ENCODE measurements around the gene CHIC2.
"Not testable (repeated sequence)": the region's sequence is repeated elsewhere in the genome, so short reads cannot be mapped to it uniquely, and the experiment has no call there.

CHIC2 gene

GRCh38 chr4:54056360-54056759 lies 8.0 kb downstream of the CHIC2 start:
- no peak for DNase-seq

GRCh38 chr4:54055494-54055893 lies 8.9 kb downstream of the CHIC2 start:
- no peak for DNase-seq

DNA sequence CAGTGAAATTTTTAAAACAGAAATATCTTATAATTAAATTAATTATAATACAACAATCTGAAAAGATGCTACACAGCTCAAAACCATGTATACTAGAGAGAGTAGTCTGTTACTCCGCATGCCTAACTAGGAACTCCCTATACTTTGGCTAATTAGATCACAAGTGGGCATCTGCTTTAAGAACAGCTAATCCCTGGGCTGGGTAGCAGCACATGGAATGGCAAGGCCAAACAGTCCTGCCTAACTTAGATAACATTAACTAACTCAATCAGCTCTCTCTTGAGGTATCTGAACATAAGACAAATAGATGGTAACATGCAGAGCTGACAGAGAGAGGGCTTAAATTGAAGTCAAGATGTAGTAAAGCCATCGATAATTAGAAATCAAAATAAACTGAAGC lies 9.9 kb downstream of the CHIC2 start:
- no peak for DNase-seq

- DNase-seq: not testable (repeated sequence)
Measured at GRCh38 chr4:54053322-54053721, 11.1 kb downstream of the CHIC2 start.

GRCh38 chr4:54050214-54050904 lies 14.0 kb downstream of the CHIC2 start:
- DNase-seq: no peak

DNA sequence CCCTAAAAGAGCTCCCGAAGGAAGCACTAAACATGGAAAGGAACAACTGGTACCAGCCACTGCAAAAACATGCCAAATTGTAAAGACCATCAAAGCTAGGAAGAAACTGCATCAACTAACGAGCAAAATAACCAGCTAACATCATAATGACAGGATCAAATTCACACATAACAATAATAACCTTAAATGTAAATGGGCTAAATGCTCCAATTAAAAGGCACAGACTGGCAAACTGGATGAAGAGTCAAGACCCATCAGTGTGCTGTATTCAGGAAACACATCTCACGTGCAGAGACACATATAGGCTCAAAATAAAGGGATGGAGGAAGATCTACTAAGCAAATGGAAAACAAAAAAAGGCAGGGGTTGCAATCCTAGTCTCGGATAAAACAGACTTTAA lies 20.8 kb downstream of the CHIC2 start:
- not testable (repeated sequence) for DNase-seq

GRCh38 chr4:54041933-54042332 lies 22.5 kb downstream of the CHIC2 start:
- no peak for DNase-seq

- DNase-seq: no peak
Measured at GRCh38 chr4:54041100-54041499, 23.3 kb downstream of the CHIC2 start.

DNA sequence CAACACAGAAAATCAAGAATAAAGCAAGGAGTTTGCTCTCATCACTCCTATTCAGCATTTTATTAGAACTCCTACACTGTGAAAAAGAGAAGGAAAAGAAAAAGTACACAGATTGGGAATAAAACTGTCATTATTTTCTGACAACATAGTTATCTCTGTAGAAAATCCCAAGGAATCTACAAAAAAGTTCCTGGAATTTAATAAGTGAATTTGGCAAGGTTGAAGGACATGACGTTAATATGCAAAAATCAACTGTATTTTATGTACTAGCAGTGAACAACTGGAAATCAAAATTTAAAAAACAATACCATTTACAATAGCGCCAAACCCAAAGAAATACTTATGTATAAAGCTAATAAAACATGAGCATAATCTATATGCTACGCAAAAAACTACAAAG lies 26.3 kb downstream of the CHIC2 start:
- no peak for DNase-seq

DNA sequence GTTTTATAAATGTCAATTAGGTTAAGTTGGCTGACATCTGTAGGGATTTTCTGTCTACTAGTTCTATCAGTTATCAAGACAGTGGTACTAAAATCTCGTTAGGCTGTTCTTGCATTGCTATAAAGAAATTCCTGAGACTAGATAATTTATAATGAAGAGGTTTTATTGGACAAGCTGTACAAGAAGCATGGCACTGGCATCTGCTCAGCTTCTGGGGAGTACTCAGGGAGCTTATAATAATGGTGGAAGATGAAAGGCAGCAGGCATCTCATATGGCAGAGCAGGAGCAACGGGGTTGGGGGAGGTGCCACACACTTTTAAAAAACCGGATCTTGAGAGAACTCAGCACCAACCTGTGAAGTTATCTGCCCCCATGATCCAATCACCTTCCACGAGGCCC lies 28.2 kb downstream of the CHIC2 start:
- no peak for DNase-seq

- DNase-seq: no peak
Measured at GRCh38 chr4:54032558-54033135, 31.8 kb downstream of the CHIC2 start.

DNA sequence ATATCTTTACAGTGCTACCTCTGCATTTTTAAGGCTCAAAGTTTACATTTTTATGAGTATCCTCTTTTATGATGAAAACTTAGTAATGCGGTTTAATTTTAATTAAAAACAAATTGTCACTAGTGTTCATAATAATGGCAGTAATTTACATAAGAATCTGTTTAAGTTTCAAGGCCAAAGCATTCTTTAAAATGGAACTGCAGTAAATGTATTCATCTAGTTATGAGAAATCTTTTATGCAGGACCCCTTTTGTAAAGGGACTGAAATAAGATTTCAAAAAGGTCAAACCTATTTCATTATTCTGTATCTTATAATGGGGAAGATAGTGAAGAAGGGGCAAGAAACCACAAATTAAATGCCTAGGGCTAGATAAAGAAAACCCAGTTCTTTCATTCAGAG lies 37.1 kb downstream of the CHIC2 start:
- DNase-seq: no peak

DNA sequence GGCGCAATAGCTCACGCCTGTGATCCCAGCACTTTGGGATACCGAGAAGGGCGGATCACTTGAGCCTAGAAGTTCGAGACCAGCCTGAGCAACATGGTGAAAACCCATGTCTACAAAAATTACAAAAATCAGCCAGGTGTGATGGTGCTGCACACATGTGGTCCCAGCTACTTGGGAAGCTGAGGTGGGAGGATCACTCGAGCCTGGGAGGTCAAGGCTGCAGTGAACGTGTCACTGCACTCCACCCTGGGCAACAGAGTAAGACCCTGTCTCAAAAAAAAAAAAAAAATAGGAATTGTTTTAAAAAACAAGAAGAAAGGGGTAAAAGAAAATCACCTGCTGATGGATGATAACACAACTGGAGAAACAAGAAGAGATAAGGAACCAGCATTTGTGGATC lies 38.8 kb downstream of the CHIC2 start:
- DNase-seq: no peak

GRCh38 chr4:54023019-54023418 lies 41.4 kb downstream of the CHIC2 start:
- not testable (repeated sequence) for DNase-seq

DNA sequence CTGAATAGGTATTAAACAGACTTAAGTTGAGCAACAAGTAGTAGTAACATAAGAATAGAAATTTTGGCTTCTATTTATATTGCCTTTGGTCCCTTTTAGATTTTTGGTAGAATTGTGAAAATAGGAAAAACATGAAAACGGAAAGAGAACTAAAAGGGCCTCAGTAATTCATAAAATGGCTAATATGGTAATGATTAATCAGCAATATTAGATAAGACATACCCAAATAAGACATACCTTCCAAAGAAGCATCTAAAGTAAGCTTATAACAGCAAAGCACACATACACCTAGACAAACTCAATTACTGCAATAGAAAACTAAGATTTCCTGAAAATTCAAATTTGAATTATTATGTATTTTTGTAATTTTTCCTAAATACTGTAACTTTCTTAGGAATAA lies 46.4 kb downstream of the CHIC2 start:
- no peak for DNase-seq

DNA sequence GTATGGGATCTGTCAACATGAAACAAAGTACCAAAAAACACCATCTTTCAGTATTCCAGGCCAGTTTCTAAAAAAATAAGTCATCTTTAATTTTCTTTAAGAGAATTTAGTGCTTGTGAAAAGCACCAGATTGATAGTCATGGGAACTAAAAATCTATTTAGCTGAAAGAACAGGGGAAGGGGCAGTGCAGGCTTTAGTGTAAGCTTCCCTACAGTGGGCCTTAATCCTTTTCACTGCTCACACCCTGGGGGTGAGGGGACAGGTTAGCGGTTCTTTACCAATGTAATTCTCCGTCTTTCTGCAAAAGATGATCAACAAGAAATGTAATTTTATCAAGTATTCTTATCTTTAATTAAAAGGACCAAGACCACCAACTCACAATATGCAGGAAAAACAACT lies 47.1 kb downstream of the CHIC2 start:
- DNase-seq: no peak

- DNase-seq: no peak
Measured at GRCh38 chr4:54016504-54016903, 47.9 kb downstream of the CHIC2 start.

GRCh38 chr4:54015423-54016030 lies 48.9 kb downstream of the CHIC2 start:
- DNase-seq: no peak

DNA sequence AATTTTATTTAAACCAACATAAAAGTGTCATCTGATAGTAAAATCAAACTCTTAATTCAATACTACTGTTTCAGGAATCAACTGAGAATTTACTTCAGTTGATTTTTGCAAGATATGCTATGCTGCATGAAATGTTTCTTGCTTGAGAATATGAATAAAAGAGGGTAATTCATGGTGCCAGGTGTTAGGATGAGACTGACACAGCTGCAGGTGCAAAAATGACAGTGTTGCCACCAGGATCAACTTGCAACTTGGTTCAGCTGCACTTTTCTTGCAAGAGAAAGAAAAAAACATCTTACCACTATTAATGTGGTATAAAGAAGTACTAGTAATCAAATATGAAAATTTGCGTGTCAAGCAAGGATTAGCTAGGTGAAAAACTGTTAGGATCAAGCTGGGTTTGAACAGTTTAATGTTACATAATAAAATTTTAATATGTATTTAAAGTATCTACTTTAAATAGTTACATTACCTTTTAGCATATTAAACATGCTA lies 49.7 kb downstream of the CHIC2 start:
- no peak for DNase-seq

- DNase-seq: no peak
Measured at GRCh38 chr4:54011201-54011600, 53.2 kb downstream of the CHIC2 start.

GRCh38 chr4:54006755-54007154 lies 57.6 kb downstream of the CHIC2 start:
- no peak for DNase-seq

DNA sequence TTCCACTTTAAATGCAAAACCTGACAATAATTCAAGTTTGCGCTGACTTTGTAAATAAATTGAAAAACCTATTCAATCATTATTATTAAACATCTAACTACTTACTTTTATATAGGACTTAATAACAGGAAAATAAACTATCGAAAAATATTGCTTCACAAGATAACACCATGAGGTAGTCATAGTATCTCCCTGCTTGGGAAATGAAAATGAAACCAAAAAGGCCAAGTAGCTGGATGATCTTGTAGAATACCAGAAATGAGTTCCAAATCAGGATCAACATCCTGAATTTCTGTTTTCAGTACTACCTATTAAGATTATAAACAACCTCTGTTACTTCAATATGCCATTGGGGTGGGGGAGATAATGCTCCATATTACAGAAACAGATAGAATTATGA lies 58.9 kb downstream of the CHIC2 start:
- no peak for DNase-seq

DNA sequence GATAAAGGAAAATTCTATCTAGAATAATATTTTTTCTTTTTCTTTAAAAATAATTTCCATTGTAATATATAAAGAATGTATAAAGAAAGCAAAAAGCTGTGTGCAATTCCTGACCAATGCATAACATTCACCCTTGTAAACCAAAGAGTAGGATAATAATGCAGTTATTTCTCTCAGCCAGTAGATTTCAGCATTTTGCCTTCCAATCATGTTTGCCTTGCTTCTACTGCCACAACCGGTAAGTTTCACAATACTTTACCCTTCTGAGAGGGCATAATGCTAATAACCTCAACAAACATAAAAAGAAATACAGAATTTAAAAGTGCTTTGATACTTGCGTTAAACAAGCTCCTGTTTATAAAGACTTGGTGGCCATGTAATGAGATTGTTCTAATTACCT lies 59.9 kb downstream of the CHIC2 start:
- DNase-seq: no peak

GRCh38 chr4:54001668-54002365 lies 62.6 kb downstream of the CHIC2 start:
- no peak for DNase-seq
